ENCODE results near the gene ZNF669.
"Not testable (repeated sequence)": the region's sequence is repeated elsewhere in the genome, so short reads cannot be mapped to it uniquely, and the experiment has no call there.

The ZNF669 gene

DNA sequence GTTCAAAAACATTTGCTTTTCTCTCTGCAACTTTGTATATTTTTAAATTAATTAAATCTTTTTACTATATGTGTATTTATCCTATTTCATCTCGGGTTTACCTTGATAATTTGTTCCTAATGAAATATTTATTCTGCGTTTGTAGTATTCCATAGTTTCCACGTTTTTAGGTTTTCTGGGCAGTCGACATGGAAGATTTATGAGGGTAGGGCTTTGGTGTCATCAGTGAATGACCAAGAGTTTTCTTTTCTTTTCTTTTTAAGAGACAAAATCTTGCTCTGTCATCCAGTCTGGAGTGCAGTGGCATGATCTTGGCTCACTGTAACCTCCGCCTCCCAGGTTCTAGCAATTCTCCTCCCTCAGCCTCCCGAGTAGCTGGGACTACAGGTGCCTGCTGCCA lies 17.2 kb upstream of the ZNF669 start:
- TF ChIP-seq CTCF (IDR thresholded peaks at IDR 0.05; ENCODE audit: low read depth, low read length, missing control alignments), result no peak
- DNase-seq (ENCODE audit: low read depth), result no peak
- no peak overlapping the region for H3K4me3 ChIP-seq (ENCODE audit: low read depth, low read length)
- in situ Hi-C loops (cut with HindIII; ENCODE audit: low sequenced_read_pairs), result no loop called here

- H3K4me3 ChIP-seq (ENCODE audit: low read depth, low read length); DNase-seq (ENCODE audit: low read depth); in situ Hi-C loops (cut with HindIII; ENCODE audit: low sequenced_read_pairs): not testable (repeated sequence)
Observed at GRCh38 chr1:247120408-247120668, 16.2 kb upstream of the ZNF669 start.

GRCh38 chr1:247119600-247120407 lies 15.6 kb upstream of the ZNF669 start:
- no peak for DNase-seq (ENCODE audit: low read depth)
- no peak for TF ChIP-seq CTCF (IDR thresholded peaks at IDR 0.05; ENCODE audit: low read depth, low read length, missing control alignments)
- in situ Hi-C loops (cut with HindIII; ENCODE audit: low sequenced_read_pairs), result no loop called here
- H3K4me3 ChIP-seq (ENCODE audit: low read depth, low read length), result no peak overlapping the region

DNA sequence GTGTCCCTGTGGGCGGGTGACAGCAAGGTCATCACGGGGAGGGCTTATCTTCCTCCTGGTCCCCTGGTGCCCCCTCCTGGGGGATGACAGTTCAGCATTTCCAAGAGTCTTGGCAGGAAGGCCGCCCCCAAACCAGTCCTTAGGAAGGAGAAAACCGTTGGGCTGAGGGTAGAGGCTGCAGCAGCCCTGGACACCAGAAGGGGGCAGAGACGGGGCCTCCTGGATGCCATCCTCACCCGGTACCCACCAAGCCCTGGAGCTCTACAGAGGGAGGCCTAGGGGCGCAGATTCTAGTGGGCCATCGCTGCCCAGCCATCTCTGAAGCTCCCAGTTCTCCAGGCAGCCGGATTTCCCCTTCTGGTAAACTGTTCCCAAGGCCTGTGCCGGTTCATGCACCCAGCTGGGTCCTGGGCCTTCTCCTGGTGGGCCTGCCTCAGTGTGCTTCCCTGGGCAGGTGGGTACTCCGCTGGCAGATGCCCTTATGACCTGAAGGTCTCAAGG lies 14.8 kb upstream of the ZNF669 start:
- in situ Hi-C loops (cut with HindIII; ENCODE audit: low sequenced_read_pairs), result no loop called here
- DNase-seq (ENCODE audit: low read depth), result no peak
- TF ChIP-seq CTCF (IDR thresholded peaks at IDR 0.05; ENCODE audit: low read depth, low read length, missing control alignments), result peak; percentile 14
- no peak overlapping the region for H3K4me3 ChIP-seq (ENCODE audit: low read depth, low read length)

DNA sequence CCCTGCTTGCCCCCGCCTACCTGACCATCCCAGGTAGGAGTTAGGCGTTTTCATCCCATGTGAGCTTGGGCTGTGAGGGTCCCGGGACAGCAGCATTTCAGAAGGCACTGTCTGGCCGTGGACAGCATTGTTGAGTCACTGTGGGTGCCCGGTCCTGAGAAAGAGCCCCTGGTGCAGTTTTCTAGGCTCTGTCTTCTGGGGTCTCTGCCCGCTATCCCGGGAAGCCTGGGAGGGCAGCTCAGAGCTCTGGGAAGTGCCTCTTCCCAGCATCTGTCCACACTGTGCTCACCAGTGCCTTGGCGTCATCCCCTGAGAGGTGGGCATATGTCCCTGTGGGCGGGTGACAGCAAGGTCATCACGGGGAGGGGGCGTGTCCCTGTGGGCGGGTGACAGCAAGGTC lies 11.4 kb upstream of the ZNF669 start:
- in situ Hi-C loops (cut with HindIII; ENCODE audit: low sequenced_read_pairs), result no loop called here
- DNase-seq (ENCODE audit: low read depth), result no peak
- no peak for TF ChIP-seq CTCF (IDR thresholded peaks at IDR 0.05; ENCODE audit: low read depth, low read length, missing control alignments)
- no peak overlapping the region for H3K4me3 ChIP-seq (ENCODE audit: low read depth, low read length)

- no peak overlapping the region for H3K4me3 ChIP-seq (ENCODE audit: low read depth, low read length)
- no peak for TF ChIP-seq CTCF (IDR thresholded peaks at IDR 0.05; ENCODE audit: low read depth, low read length, missing control alignments)
- no peak for DNase-seq (ENCODE audit: low read depth)
- in situ Hi-C loops (cut with HindIII; ENCODE audit: low sequenced_read_pairs), result no loop called here
Observed at GRCh38 chr1:247115141-247115510, 11.0 kb upstream of the ZNF669 start.

DNA sequence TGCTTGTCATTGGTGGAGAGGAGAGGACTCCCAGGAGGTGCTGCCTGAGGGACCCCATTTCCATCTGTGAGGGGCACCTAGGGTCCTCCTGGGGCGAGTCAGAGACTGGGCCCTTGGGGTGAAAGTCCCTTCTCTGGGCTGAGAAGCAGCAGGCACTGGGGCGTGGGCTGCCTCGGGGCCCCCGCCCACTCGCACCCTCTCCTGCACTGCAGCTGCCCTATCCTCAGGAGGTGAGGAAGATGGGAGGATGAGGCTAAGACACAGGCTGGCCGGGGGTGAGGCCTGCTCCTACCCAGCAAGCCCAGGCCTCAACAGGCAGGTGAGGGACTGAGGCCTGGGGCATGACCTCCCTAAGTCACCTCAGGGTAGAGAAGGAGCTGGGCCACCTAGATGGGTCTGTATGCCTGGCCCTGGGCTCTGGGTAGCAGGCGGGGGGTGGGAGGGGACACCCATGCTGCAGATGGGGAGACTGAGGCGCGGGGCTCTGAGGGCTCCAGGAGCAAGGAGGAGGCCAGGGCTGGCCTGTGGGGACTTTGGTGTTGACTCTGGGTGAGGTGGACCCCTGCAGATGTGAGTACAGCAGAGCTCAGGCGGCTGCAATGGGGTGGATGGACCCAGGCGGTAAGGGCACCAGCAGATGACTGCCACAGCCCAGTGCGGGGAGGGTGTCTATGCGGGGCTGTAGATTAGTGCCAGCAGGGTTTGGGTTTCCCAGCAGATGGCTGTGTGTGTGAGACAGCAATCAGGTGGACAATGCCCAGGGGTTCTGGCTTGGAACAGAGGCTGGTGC lies 10.4 kb upstream of the ZNF669 start:
- no peak for TF ChIP-seq CTCF (IDR thresholded peaks at IDR 0.05; ENCODE audit: low read depth, low read length, missing control alignments)
- H3K4me3 ChIP-seq (ENCODE audit: low read depth, low read length), result no peak overlapping the region
- DNase-seq (ENCODE audit: low read depth), result no peak
- in situ Hi-C loops (cut with HindIII; ENCODE audit: low sequenced_read_pairs), result no loop called here
